ENCODE data around the gene OR7G3. TPM values are rescaled to one million over a fixed set of nuclear protein-coding genes. Genes with fewer than 3 reads are reported as not detected.

OR7G3 gene
- total RNA-seq, 1 donor from 2014 or later, result not detected

- peaks cover 68% of the 10 kb centered on the region for H3K9me3 Mint-ChIP-seq
- H3K27ac Mint-ChIP-seq, result no peak overlapping the region
- intact Hi-C loops (cut with micrococcal nuclease), result loop anchor here (5.0 kb wide), 1 partner anchor 167 kb away; no protein-coding TSS in a partner anchor
- peaks cover 10% of the 10 kb centered on the region for H3K4me1 Mint-ChIP-seq (ENCODE audit: low read depth)
- no peaks in the 10 kb centered on the region for H3K27me3 Mint-ChIP-seq (ENCODE audit: low read depth)
- H3K4me3 Mint-ChIP-seq (ENCODE audit: low read depth), result no peak overlapping the region
- peaks cover 89% of the 10 kb centered on the region for H3K36me3 Mint-ChIP-seq (ENCODE audit: low read depth)
- DNase-seq (ENCODE audit: low spot score), result no peak
Measured at GRCh38 chr19:9144920-9145319, 18.2 kb upstream of the OR7G3 start.

GRCh38 chr19:9140159-9140874 lies 13.6 kb upstream of the OR7G3 start, which contains the start of gene ZNF317:
ZNF317 (plus strand) TSS chr19:9140397; CDS start chr19:9156017, 15,620 bp downstream.
- intact Hi-C loops (cut with micrococcal nuclease), result loop anchor here (1.0 to 5.0 kb wide), 3 partner anchors 172 to 650 kb away; partner anchors contain the start of gene ZNF561
- H3K27me3 Mint-ChIP-seq (ENCODE audit: low read depth), result no peaks in the 10 kb centered on the region
- peaks cover 30% of the 10 kb centered on the region for H3K9me3 Mint-ChIP-seq
- peak within 1 kb of the TSS; percentile 95 for H3K27ac Mint-ChIP-seq
- H3K4me3 Mint-ChIP-seq (ENCODE audit: low read depth), result peak within 1 kb of the TSS; percentile 94
- DNase-seq (ENCODE audit: low spot score), result peak; percentile 86
- H3K4me1 Mint-ChIP-seq (ENCODE audit: low read depth), result peaks cover 17% of the 10 kb centered on the region
- peaks cover 46% of the 10 kb centered on the region for H3K36me3 Mint-ChIP-seq (ENCODE audit: low read depth)

GRCh38 chr19:9139609-9140158 lies 12.9 kb upstream of the OR7G3 start:
- DNase-seq (ENCODE audit: low spot score), result no peak

GRCh38 chr19:9132422-9132821 lies 5.7 kb upstream of the OR7G3 start:
- H3K4me1 Mint-ChIP-seq (ENCODE audit: low read depth), result peaks cover 6% of the 10 kb centered on the region
- no peaks in the 10 kb centered on the region for H3K9me3 Mint-ChIP-seq
- H3K4me3 Mint-ChIP-seq (ENCODE audit: low read depth), result no peak overlapping the region
- DNase-seq (ENCODE audit: low spot score), result no peak
- no peak overlapping the region for H3K27ac Mint-ChIP-seq
- intact Hi-C loops (cut with micrococcal nuclease), result no loop called here
- H3K27me3 Mint-ChIP-seq (ENCODE audit: low read depth), result no peaks in the 10 kb centered on the region
- H3K36me3 Mint-ChIP-seq (ENCODE audit: low read depth), result no peaks in the 10 kb centered on the region

More at GRCh38 chr19:9139609-9140158, 12.9 kb upstream of the OR7G3 start:
- Mint-ChIP-seq H3K27me3 (ENCODE audit: low read depth) (no peaks in the 10 kb centered on the region), H3K36me3 (ENCODE audit: low read depth) (peaks cover 39% of the 10 kb centered on the region), H3K27ac (peak overlapping the region; percentile 95), H3K4me1 (ENCODE audit: low read depth) (peaks cover 17% of the 10 kb centered on the region), H3K9me3 (peaks cover 23% of the 10 kb centered on the region), H3K4me3 (ENCODE audit: low read depth) (peak overlapping the region; percentile 94)
- intact Hi-C loops (cut with micrococcal nuclease), result loop anchor here (1.0 to 5.0 kb wide), 3 partner anchors 173 to 651 kb away; partner anchors contain the start of gene ZNF561

GRCh38 chr19:9130965-9131364 lies 4.2 kb upstream of the OR7G3 start:
- no peaks in the 10 kb centered on the region for H3K9me3 Mint-ChIP-seq
- no peak overlapping the region for H3K4me3 Mint-ChIP-seq (ENCODE audit: low read depth)
- H3K27ac Mint-ChIP-seq, result no peak overlapping the region
- intact Hi-C loops (cut with micrococcal nuclease), result no loop called here
- no peaks in the 10 kb centered on the region for H3K36me3 Mint-ChIP-seq (ENCODE audit: low read depth)
- no peak for DNase-seq (ENCODE audit: low spot score)
- H3K27me3 Mint-ChIP-seq (ENCODE audit: low read depth), result no peaks in the 10 kb centered on the region
- peaks cover 2% of the 10 kb centered on the region for H3K4me1 Mint-ChIP-seq (ENCODE audit: low read depth)

GRCh38 chr19:9128171-9128570 lies 1.4 kb upstream of the OR7G3 start:
- Mint-ChIP-seq H3K9me3 (peaks cover 5% of the 10 kb centered on the region), H3K36me3 (ENCODE audit: low read depth) (no peaks in the 10 kb centered on the region), H3K27ac (no peak overlapping the region), H3K4me1 (ENCODE audit: low read depth) (peaks cover 2% of the 10 kb centered on the region), H3K27me3 (ENCODE audit: low read depth) (no peaks in the 10 kb centered on the region), H3K4me3 (ENCODE audit: low read depth) (no peak overlapping the region)
- DNase-seq (ENCODE audit: low spot score), result no peak
- intact Hi-C loops (cut with micrococcal nuclease), result no loop called here

GRCh38 chr19:9116547-9116946 lies 10.2 kb downstream of the OR7G3 start:
- Mint-ChIP-seq H3K27ac (no peak overlapping the region), H3K36me3 (ENCODE audit: low read depth) (no peaks in the 10 kb centered on the region), H3K9me3 (no peaks in the 10 kb centered on the region), H3K27me3 (ENCODE audit: low read depth) (peaks cover 1% of the 10 kb centered on the region), H3K4me1 (ENCODE audit: low read depth) (no peaks in the 10 kb centered on the region), H3K4me3 (ENCODE audit: low read depth) (no peak overlapping the region)
- intact Hi-C loops (cut with micrococcal nuclease), result no loop called here
- DNase-seq (ENCODE audit: low spot score), result no peak

- Mint-ChIP-seq H3K27ac (no peak within 1 kb of the TSS), H3K4me3 (ENCODE audit: low read depth) (no peak within 1 kb of the TSS), H3K27me3 (ENCODE audit: low read depth) (peaks cover 1% of the 10 kb centered on the region), H3K9me3 (no peaks in the 10 kb centered on the region), H3K36me3 (ENCODE audit: low read depth) (no peaks in the 10 kb centered on the region), H3K4me1 (ENCODE audit: low read depth) (no peaks in the 10 kb centered on the region)
- no peak for DNase-seq (ENCODE audit: low spot score)
- intact Hi-C loops (cut with micrococcal nuclease), result no loop called here
Measured at GRCh38 chr19:9115307-9115813, 11.4 kb downstream of the OR7G3 start, which contains the start of gene OR7G1. OR7G1 (minus strand) TSS chr19:9115763; CDS start chr19:9115763, 0 bp downstream.

GRCh38 chr19:9109959-9110358 lies 16.8 kb downstream of the OR7G3 start:
- intact Hi-C loops (cut with micrococcal nuclease), result no loop called here
- no peak overlapping the region for H3K4me3 Mint-ChIP-seq (ENCODE audit: low read depth)
- no peaks in the 10 kb centered on the region for H3K36me3 Mint-ChIP-seq (ENCODE audit: low read depth)
- H3K9me3 Mint-ChIP-seq, result no peaks in the 10 kb centered on the region
- no peaks in the 10 kb centered on the region for H3K27me3 Mint-ChIP-seq (ENCODE audit: low read depth)
- DNase-seq (ENCODE audit: low spot score), result no peak
- no peaks in the 10 kb centered on the region for H3K4me1 Mint-ChIP-seq (ENCODE audit: low read depth)
- no peak overlapping the region for H3K27ac Mint-ChIP-seq

- no peaks in the 10 kb centered on the region for H3K9me3 Mint-ChIP-seq
- H3K36me3 Mint-ChIP-seq (ENCODE audit: low read depth), result no peaks in the 10 kb centered on the region
- no peak within 1 kb of the TSS for H3K27ac Mint-ChIP-seq
- H3K27me3 Mint-ChIP-seq (ENCODE audit: low read depth), result no peaks in the 10 kb centered on the region
- H3K4me1 Mint-ChIP-seq (ENCODE audit: low read depth), result no peaks in the 10 kb centered on the region
- intact Hi-C loops (cut with micrococcal nuclease), result no loop called here
- no peak for DNase-seq (ENCODE audit: low spot score)
- no peak within 1 kb of the TSS for H3K4me3 Mint-ChIP-seq (ENCODE audit: low read depth)
Measured at GRCh38 chr19:9107375-9107774, 19.4 kb downstream of the OR7G3 start, which contains the start of gene OR7G2. OR7G2 (minus strand) TSS chr19:9107475; CDS start chr19:9103243, 4,232 bp downstream.

- H3K4me1 Mint-ChIP-seq (ENCODE audit: low read depth), result no peaks in the 10 kb centered on the region
- no peak within 1 kb of the TSS for H3K4me3 Mint-ChIP-seq (ENCODE audit: low read depth)
- no peak for DNase-seq (ENCODE audit: low spot score)
- intact Hi-C loops (cut with micrococcal nuclease), result no loop called here
- H3K27ac Mint-ChIP-seq, result no peak within 1 kb of the TSS
- no peaks in the 10 kb centered on the region for H3K36me3 Mint-ChIP-seq (ENCODE audit: low read depth)
- H3K27me3 Mint-ChIP-seq (ENCODE audit: low read depth), result no peaks in the 10 kb centered on the region
- H3K9me3 Mint-ChIP-seq, result no peaks in the 10 kb centered on the region
Measured at GRCh38 chr19:9086761-9087160, 40.0 kb downstream of the OR7G3 start, which contains the start of gene OR1M1. OR1M1 (plus strand) TSS chr19:9087061; CDS start chr19:9093245, 6,184 bp downstream.

- no peaks in the 10 kb centered on the region for H3K27me3 Mint-ChIP-seq (ENCODE audit: low read depth)
- H3K27ac Mint-ChIP-seq, result no peak overlapping the region
- no peak for DNase-seq (ENCODE audit: low spot score)
- intact Hi-C loops (cut with micrococcal nuclease), result no loop called here
- H3K4me1 Mint-ChIP-seq (ENCODE audit: low read depth), result no peaks in the 10 kb centered on the region
- H3K36me3 Mint-ChIP-seq (ENCODE audit: low read depth), result no peaks in the 10 kb centered on the region
- H3K9me3 Mint-ChIP-seq, result no peaks in the 10 kb centered on the region
- H3K4me3 Mint-ChIP-seq (ENCODE audit: low read depth), result no peak overlapping the region
Measured at GRCh38 chr19:9078651-9079050, 48.1 kb downstream of the OR7G3 start.

GRCh38 chr19:9076901-9077300 lies 49.8 kb downstream of the OR7G3 start:
- DNase-seq (ENCODE audit: low spot score), result no peak
- Mint-ChIP-seq H3K4me1 (ENCODE audit: low read depth) (no peaks in the 10 kb centered on the region), H3K4me3 (ENCODE audit: low read depth) (no peak overlapping the region), H3K9me3 (no peaks in the 10 kb centered on the region), H3K27ac (no peak overlapping the region), H3K27me3 (ENCODE audit: low read depth) (no peaks in the 10 kb centered on the region), H3K36me3 (ENCODE audit: low read depth) (no peaks in the 10 kb centered on the region)
- intact Hi-C loops (cut with micrococcal nuclease), result no loop called here

Measured in activated T-helper 2 cell treated with anti-CD3 and anti-CD28 coated beads, Interferon-gamma antibody, Interleukin-2, Interleukin-4, amounts not matched to agents 10 μg/mL and 5 μg/mL and 100 μg/mL, durations not matched to agents 14 hours and 24 hours and 36 hours (primary cell).